Measurements from ENCODE around the gene E2F3.
"Not testable (repeated sequence)": the region's sequence is repeated elsewhere in the genome, so short reads cannot be mapped to it uniquely, and the experiment has no call there.

The E2F3 gene

DNA sequence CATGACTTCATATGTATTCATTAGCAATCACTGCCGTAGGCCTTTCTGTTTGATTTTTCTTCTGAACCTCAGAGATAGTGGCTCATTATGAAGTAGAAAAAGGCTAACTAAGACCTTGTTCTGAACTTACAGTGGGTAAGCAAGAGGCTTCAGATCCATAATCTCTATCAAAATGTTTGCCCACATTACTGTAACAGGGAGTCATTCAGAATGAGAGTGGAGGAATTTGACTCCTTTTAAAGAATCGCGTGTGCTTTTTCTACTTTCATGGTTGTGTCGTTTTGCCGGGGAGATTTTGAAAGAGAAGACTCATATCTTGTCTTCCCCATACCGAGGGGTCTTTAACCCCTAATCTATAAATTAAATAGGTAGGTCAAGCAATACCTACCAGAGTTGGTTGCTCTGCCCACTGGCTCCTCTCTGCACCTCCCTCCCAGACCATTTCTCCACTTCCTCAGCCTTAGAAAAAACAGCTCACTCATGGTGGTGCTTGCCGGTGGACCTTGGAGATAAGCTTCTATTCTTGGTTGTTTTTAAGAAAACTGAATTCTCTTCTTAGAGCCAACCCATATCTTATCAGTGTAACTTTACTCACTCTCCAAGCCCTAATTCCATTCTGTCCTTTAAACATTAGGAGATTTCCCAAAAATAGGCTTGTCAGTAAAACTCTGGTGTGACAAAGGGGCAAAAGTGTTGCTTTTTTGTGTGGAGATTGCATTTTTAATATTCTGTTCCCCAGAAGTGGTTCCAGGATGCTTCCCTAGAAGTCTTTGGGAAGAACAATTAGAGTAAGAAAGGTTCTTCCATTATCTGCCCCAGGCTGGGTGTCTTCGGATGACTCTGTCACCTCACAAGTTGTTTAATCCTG is 56.6 kb downstream of the E2F3 start:
- H3K27ac ChIP-seq, result no peak overlapping the region
- TF ChIP-seq, protein P1, sequence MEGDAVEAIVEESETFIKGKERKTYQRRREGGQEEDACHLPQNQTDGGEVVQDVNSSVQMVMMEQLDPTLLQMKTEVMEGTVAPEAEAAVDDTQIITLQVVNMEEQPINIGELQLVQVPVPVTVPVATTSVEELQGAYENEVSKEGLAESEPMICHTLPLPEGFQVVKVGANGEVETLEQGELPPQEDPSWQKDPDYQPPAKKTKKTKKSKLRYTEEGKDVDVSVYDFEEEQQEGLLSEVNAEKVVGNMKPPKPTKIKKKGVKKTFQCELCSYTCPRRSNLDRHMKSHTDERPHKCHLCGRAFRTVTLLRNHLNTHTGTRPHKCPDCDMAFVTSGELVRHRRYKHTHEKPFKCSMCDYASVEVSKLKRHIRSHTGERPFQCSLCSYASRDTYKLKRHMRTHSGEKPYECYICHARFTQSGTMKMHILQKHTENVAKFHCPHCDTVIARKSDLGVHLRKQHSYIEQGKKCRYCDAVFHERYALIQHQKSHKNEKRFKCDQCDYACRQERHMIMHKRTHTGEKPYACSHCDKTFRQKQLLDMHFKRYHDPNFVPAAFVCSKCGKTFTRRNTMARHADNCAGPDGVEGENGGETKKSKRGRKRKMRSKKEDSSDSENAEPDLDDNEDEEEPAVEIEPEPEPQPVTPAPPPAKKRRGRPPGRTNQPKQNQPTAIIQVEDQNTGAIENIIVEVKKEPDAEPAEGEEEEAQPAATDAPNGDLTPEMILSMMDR (conservative IDR thresholded peaks at IDR 0.05), result no peak
- no peak for TF ChIP-seq ZFX (IDR thresholded peaks at IDR 0.05)

DNA sequence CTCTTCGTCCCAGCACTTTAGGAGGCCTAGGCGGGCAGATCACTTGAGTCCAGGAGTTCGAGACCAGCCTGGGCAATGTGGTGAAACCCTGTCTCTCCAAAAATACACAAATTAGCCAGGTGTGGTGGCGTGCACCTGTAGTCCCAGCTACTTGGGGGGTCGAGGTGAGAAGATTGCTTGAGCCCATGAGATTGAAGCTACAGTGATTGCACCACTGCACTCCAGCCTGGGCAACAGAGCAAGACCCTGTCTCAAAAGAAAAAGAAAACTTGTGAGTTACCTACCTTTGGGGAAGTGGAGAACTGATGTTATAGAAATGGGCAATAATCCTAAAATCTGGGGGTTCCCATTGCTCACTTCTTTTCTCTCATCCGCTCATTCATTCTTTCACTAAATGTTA is 58.0 kb downstream of the E2F3 start:
- H3K27ac ChIP-seq, result no peak overlapping the region
- TF ChIP-seq, protein P1 (conservative IDR thresholded peaks at IDR 0.05), result no peak
- no peak for TF ChIP-seq ZFX (IDR thresholded peaks at IDR 0.05)

DNA sequence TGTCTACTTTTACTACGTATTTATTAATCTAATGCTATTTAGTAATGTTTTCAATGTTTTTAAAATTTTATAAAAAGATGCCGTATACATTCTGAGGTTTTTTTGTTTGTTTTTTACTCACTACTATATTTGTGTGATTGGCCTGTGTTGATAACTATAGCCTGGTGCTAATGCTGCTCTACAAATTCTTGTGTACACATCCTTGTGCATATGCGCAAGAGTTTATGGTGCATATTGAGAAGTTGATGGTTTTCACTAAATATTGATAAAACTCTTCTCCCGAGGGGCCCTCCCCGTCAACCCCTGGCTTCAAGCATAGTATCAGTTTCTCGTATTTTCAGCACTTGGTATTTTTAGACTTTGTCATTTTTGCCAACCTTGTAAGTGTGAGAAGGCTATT is 59.9 kb downstream of the E2F3 start:
- TF ChIP-seq ZFX (IDR thresholded peaks at IDR 0.05), result no peak
- TF ChIP-seq, protein P1 (conservative IDR thresholded peaks at IDR 0.05), result no peak
- no peak overlapping the region for H3K27ac ChIP-seq

DNA sequence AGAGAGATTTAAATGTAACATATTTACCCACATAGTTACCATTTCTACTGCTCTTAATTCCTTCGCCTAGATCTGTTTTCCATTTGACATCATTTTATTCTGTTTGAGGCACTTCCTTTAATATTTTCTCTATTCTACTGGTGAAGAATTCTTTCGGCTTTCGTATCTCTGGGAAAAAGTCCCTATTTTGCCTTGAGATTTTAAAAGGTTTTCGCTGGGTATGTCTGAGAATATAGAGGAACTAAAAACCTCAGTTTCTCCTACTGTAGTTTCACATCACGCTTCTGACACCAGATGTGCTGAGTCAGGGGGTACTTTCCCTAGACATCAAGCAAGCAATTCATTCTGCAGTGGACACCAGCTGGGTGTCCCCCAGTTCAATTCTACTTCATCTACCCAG is 61.7 kb downstream of the E2F3 start:
- TF ChIP-seq, protein P1 (conservative IDR thresholded peaks at IDR 0.05), result no peak
- no peak for TF ChIP-seq ZFX (IDR thresholded peaks at IDR 0.05)
- H3K27ac ChIP-seq, result no peak overlapping the region

DNA sequence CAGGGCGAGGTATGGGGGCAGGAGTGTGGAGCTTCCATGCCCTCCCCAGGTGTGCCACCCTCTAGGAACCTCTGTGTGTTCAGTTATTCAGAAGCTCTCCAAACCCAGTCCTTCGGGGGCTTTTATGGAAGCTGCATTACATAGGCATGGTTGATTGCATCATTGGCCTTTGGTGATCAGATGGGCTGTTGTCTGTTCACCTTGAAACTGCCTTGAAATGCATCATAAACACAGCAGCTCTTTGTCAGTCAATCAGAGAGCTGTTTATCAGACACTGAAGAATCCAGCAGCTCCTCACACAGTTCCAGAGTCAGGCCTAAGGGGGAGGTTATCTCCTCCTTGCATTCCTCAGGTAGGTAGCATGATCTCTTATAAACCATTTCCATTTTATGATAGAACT is 62.4 kb downstream of the E2F3 start:
- TF ChIP-seq ZFX (IDR thresholded peaks at IDR 0.05), result no peak
- TF ChIP-seq, protein P1 (conservative IDR thresholded peaks at IDR 0.05), result no peak
- H3K27ac ChIP-seq, result no peak overlapping the region

DNA sequence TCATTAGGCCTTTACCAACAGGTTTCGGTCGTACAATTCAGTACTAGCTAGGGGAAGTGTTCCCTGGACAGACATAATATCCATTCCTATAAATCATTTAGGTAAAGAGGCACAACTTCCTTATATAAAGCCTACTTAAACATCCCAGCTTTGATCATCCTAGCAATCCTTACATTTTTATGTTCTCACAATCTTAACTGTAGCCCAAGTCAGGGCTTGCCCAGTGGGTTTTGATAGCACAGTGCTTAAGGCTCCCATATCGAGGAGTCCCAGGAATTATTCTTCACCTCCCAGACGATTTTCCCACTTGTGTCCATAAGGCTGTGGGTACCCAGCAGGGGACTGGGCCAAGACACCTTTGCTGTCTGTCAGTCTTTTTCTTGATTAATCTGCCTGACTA is 63.2 kb downstream of the E2F3 start:
- H3K27ac ChIP-seq, result no peak overlapping the region

DNA sequence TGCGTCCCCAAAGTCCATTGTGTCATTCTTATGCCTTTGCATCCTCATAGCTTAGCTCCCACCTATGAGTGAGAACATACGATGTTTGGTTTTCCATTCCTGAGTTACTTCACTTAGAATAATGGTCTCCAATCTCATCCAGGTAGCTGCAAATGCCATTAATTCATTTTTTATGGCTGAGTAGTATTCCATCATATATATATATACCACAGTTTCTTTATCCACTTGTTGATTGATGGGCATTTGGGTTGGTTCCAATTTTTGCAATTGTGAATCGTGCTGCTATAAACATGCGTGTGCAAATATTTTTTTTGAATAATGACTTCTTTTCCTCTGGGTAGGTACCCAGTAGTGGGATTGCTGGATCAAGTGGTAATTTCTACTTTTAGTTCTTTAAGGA is 63.9 kb downstream of the E2F3 start:
- not testable (repeated sequence) for H3K27ac ChIP-seq

More for the DNA sequence above, 63.2 kb downstream of the E2F3 start:
- TF ChIP-seq, protein P1 (conservative IDR thresholded peaks at IDR 0.05), result no peak
- no peak for TF ChIP-seq ZFX (IDR thresholded peaks at IDR 0.05)

DNA sequence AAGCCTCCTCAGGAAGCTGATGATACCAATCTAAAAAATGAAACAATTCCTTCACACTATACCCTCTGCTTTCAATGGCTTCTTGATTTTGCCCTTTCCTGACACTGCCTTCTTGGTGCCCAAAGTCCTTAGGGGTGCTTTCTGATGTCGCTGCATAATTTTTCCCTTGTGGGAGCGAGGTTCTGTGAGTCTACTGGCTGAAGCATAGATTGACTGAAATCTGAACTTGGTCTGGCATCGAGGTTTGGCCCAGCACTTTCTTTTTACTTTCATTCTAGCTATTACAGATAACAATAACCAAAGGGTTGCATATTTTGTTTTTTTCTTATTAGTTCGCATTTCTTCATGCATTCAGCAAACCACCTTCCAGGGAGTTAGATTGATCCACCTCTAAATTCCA is 65.8 kb downstream of the E2F3 start:
- no peak overlapping the region for H3K27ac ChIP-seq
- no peak for TF ChIP-seq ZFX (IDR thresholded peaks at IDR 0.05)
- TF ChIP-seq, protein P1 (conservative IDR thresholded peaks at IDR 0.05), result no peak
